ENCODE data around the gene SLC7A6. TPM values are rescaled to one million over a fixed set of nuclear protein-coding genes. Genes with fewer than 3 reads are reported as not detected.
A peak's percentile ranks its signal among the peaks of the same experiment; 100 is the strongest.

The SLC7A6 gene
- total RNA-seq, 6 experiments from 2014 or later: 1.6 to 9.6 (median 4.5) TPM

- Histone ChIP-seq H3K4me1 (peaks cover 0 to 47% (median 21%) of the 10 kb centered on the region in 4 donors), H3K9me3 (no peaks in the 10 kb centered on the region), H3K27ac (no peak overlapping the region), H3K4me3 (no peak overlapping the region), H3K27me3 (no peaks in the 10 kb centered on the region), H3K36me3 (peaks cover 0 to 51% (median 25%) of the 10 kb centered on the region in 4 donors)
- TF ChIP-seq POLR2A (IDR thresholded peaks at IDR 0.05) (no peak), CTCF (IDR thresholded peaks at IDR 0.05) (no peak)
- ATAC-seq: no peak
- DNase-seq: peak in 1 of 3 donors; percentile 39
- intact Hi-C loops (cut with DNase I): loop anchor here (10.0 kb wide), 2 partner anchors 145 to 155 kb away; partner anchors contain the start of gene NFATC3 (in 1 of the 2)
- 50% methylated on average over 3 of the region's 9 CpGs for WGBS (ENCODE audit: insufficient coverage, low coverage, low lambda C conversion rate, missing lambda C conversion rate)
Measured at GRCh38 chr16:68230176-68230571, 34.2 kb upstream of the SLC7A6 start.

GRCh38 chr16:68230956-68231355 lies 33.4 kb upstream of the SLC7A6 start:
- ATAC-seq: no peak
- TF ChIP-seq CTCF (IDR thresholded peaks at IDR 0.05): no peak
- TF ChIP-seq POLR2A (IDR thresholded peaks at IDR 0.05): no peak
- Histone ChIP-seq H3K4me3 (no peak overlapping the region), H3K36me3 (peaks cover 0 to 51% (median 25%) of the 10 kb centered on the region in 4 donors), H3K27me3 (no peaks in the 10 kb centered on the region), H3K4me1 (peaks cover 0 to 47% (median 21%) of the 10 kb centered on the region in 4 donors), H3K27ac (no peak overlapping the region), H3K9me3 (no peaks in the 10 kb centered on the region)
- WGBS (ENCODE audit: insufficient coverage, low coverage, low lambda C conversion rate, missing lambda C conversion rate): 84% methylated on average over 5 of the region's 12 CpGs
- intact Hi-C loops (cut with DNase I): loop anchor here (10.0 kb wide), 2 partner anchors 146 to 156 kb away; partner anchors contain the start of gene NFATC3 (in 1 of the 2)
- peak in 1 of 3 donors; percentile 47 for DNase-seq

- Histone ChIP-seq H3K36me3 (peaks cover 0 to 51% (median 25%) of the 10 kb centered on the region in 4 donors), H3K27me3 (no peaks in the 10 kb centered on the region), H3K27ac (no peak overlapping the region), H3K9me3 (no peaks in the 10 kb centered on the region), H3K4me1 (peaks cover 0 to 42% (median 21%) of the 10 kb centered on the region in 4 donors), H3K4me3 (no peak overlapping the region)
- WGBS (ENCODE audit: insufficient coverage, low coverage, low lambda C conversion rate, missing lambda C conversion rate): 52% methylated on average over 5 of the region's 26 CpGs
- intact Hi-C loops (cut with DNase I): loop anchor here (10.0 kb wide), 2 partner anchors 147 to 157 kb away; partner anchors contain the start of gene NFATC3 (in 1 of the 2)
- peak in 1 of 3 donors; percentile 56 for DNase-seq
- ATAC-seq: no peak
- TF ChIP-seq CTCF (IDR thresholded peaks at IDR 0.05): no peak
- TF ChIP-seq POLR2A (IDR thresholded peaks at IDR 0.05): no peak
Measured at GRCh38 chr16:68231384-68232136, 32.8 kb upstream of the SLC7A6 start.

DNA sequence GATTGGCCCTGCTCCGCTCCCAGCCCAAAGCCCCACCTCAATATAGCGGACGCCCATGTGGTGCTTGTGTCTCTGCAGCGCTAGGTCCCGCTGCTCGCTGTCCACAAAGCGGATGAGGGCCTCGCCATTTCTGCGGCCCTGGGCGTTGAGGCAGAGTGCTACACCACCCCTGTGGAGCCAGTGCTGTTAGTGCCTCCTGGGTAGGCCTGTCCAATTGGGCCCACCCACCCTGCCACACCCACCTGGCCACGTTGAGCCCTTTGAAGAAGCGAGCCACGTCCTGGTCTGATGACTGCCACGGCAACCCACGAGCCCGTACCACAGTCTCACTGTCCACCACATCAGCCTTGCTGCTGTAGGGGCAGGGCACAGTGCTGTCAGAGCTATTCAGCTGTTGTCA lies 32.0 kb upstream of the SLC7A6 start:
- no CpG with 5 or more reads among the region's 16 CpGs for WGBS (ENCODE audit: insufficient coverage, low coverage, low lambda C conversion rate, missing lambda C conversion rate)
- intact Hi-C loops (cut with DNase I): loop anchor here (10.0 kb wide), 2 partner anchors 148 to 158 kb away; partner anchors contain the start of gene NFATC3 (in 1 of the 2)
- no peaks in the 10 kb centered on the region for H3K27me3 ChIP-seq
- H3K4me1 ChIP-seq: peaks cover 0 to 35% (median 18%) of the 10 kb centered on the region in 4 donors
- H3K4me3 ChIP-seq: no peak overlapping the region
- H3K9me3 ChIP-seq: no peaks in the 10 kb centered on the region
- peak in 2 of 3 donors; percentile 46 to 60 for DNase-seq
- no peak overlapping the region for H3K27ac ChIP-seq
- TF ChIP-seq CTCF (IDR thresholded peaks at IDR 0.05) (no peak), POLR2A (IDR thresholded peaks at IDR 0.05) (no peak)
- peaks cover 0 to 51% (median 25%) of the 10 kb centered on the region in 4 donors for H3K36me3 ChIP-seq
- ATAC-seq: no peak

Measured in right lobe of liver (tissue), 6 donors.